NCI-H1092 (cell line): ENCODE measurements around the gene ABCB4.
"Not testable (repeated sequence)": the region's sequence is repeated elsewhere in the genome, so short reads cannot be mapped to it uniquely, and the experiment has no call there.

ENCODE experiments used
- DNase-seq: peaks from one replicate; lab custom pipeline; 2025; lab: John Stamatoyannopoulos, UW

ABCB4 gene

GRCh38 chr7:87474533-87475358 lies 734 bp downstream of the ABCB4 start:
- no peak for DNase-seq

- no peak for DNase-seq
Measured at GRCh38 chr7:87473986-87474385, 1.5 kb downstream of the ABCB4 start.

- no peak for DNase-seq
Measured at GRCh38 chr7:87473192-87473591, 2.3 kb downstream of the ABCB4 start.

GRCh38 chr7:87471473-87471872 lies 4.0 kb downstream of the ABCB4 start:
- no peak for DNase-seq

- not testable (repeated sequence) for DNase-seq
Measured at GRCh38 chr7:87469204-87469603, 6.3 kb downstream of the ABCB4 start.

GRCh38 chr7:87465534-87465880 lies 10.0 kb downstream of the ABCB4 start:
- not testable (repeated sequence) for DNase-seq

GRCh38 chr7:87464830-87465533 lies 10.5 kb downstream of the ABCB4 start:
- peak; percentile 60 for DNase-seq

GRCh38 chr7:87463982-87464381 lies 11.5 kb downstream of the ABCB4 start:
- DNase-seq = no peak

- not testable (repeated sequence) for DNase-seq
Measured at GRCh38 chr7:87460444-87460843, 15.0 kb downstream of the ABCB4 start.

GRCh38 chr7:87459941-87460340 lies 15.5 kb downstream of the ABCB4 start:
- DNase-seq = no peak

GRCh38 chr7:87458148-87458547 lies 17.3 kb downstream of the ABCB4 start:
- DNase-seq = no peak

GRCh38 chr7:87456247-87456646 lies 19.2 kb downstream of the ABCB4 start:
- no peak for DNase-seq

- no peak for DNase-seq
Measured at GRCh38 chr7:87452279-87452678, 23.2 kb downstream of the ABCB4 start.

- DNase-seq = no peak
Measured at GRCh38 chr7:87451187-87451586, 24.3 kb downstream of the ABCB4 start.

GRCh38 chr7:87450706-87451105 lies 24.8 kb downstream of the ABCB4 start:
- DNase-seq = no peak

- no peak for DNase-seq
Measured at GRCh38 chr7:87448388-87448787, 27.1 kb downstream of the ABCB4 start.

- DNase-seq = no peak
Measured at GRCh38 chr7:87447116-87447635, 28.3 kb downstream of the ABCB4 start.

GRCh38 chr7:87445897-87446296 lies 29.6 kb downstream of the ABCB4 start:
- no peak for DNase-seq

- no peak for DNase-seq
Measured at GRCh38 chr7:87435546-87435945, 39.9 kb downstream of the ABCB4 start.

- no peak for DNase-seq
Measured at GRCh38 chr7:87432536-87432935, 42.9 kb downstream of the ABCB4 start.

- no peak for DNase-seq
Measured at GRCh38 chr7:87427288-87427687, 48.2 kb downstream of the ABCB4 start.

GRCh38 chr7:87426160-87426559 lies 49.3 kb downstream of the ABCB4 start:
- no peak for DNase-seq

- DNase-seq = no peak
Measured at GRCh38 chr7:87424075-87424474, 51.4 kb downstream of the ABCB4 start.
